Femur (tissue), 1 donor: ENCODE data around the gene LRPAP1.

Experiments
- DNase-seq: peaks from one replicate; pipeline ENCODE4 v3.0.0-alpha.2; 2017

The LRPAP1 gene

DNA sequence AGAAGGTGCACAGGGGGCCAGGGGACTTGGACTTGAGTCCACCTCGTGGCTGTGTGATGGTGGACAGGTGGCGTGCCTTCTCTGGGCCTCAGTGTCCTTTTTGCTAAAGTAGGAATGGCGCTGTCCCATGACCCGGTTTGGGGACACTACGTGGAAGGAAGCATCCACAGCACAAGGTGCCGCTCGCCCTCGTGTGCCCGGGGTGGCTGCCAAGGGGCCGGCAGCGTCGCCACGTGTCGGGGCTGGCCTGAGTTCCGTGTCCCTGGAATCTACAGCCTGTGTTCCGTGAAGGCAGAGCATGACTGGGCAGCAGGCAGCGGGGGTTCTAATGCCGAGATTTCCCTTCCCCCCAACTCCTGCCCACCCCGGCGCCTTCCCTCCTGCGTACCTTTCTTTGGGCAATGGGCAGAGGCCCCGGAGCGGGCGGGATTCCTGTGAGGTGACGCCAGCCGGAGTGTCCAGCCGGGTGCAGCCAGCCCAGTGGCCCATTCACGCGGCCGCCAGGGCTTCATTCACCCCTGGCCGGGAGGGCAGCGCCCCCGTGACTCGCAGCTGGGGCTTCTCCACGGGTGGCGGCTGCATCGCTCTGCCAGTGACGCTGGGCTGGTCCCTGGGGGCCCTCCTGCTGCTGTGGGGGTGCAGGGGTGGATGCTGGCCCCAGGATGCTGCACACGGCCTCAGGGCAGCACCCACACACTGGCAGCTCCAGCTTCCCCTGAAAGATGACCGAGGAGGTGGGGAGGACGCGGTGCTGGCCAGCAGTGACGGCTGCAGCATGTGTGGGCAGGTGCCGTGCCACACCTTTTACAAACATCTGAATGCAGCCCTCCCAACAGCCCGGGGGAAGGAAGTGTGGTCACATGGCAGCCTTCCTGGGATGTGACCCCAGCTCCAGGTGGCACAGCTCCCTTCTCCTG is 47.9 kb downstream of the LRPAP1 start:
- no peak for DNase-seq

DNA sequence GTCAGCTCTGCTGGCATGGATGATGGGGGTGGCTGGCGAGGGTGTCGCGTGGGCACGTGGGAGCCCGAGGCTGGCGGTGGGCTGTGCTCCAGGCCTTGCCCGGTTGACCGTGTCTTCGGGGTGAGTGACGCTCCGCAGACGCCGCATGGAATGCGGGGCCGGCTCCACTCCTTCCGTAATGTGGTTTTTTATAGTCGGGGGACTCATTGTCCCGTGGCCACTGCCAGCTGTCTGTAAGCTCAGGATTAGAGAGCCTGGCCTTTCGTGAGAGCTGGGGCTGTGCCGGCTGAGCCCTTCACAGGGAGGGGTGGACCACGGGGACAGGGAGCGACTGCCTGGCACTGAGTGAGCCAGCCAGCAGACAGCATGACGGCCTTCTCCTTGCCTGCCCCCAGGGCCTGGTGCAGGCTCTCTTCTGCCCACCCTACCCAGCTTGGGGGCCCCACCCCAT is 48.7 kb downstream of the LRPAP1 start:
- peak; percentile 75 for DNase-seq

DNA sequence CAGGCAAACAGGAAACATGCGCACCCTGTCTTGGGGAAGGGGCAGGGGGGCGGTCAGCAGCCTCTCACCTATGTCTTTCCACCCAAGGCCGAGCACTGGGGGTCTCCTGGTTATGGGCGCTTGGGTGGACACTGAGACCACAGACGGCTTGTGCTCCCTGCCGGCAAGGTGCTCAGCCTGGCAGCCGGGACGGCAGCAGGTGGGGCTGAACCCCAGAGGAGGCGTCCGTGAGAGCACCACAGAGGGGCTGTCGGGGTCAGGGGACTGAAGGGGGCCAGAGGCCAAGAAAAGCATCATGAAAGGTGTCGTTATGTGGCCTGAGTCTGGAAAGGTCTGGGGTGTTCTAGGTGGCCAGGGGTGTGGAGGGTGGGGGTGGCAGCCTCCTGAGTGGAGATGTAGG is 49.5 kb downstream of the LRPAP1 start:
- DNase-seq, result no peak

DNA sequence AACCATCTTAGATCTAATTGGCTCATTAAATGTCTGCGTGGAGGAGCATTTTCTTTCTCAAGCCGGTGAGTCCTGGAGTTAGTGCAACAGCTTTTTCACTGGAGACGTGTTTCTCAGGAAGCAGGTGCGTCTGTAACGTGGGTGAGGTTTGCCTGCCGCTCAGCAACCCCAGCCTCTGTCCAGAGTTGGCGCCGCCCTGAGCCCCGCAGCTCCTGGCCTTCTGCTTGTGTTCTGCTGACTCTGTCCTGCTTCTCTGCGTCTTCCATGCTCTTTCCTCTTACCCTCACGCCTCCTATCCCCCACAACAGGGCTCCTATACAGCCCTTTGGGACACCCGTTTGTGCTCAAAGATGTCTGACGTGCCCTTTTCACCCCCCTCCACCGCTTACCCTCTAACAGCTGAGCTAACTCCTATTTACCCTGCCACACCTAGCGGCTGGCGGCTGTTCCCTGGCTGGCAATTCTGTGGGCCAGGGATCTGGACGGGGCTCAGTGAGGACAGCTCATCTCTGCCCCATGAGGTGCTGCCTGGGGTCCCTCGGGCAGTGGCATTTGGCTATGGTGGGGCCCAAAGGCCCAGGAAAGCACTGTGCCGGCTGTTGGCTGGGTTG is 50.3 kb downstream of the LRPAP1 start:
- DNase-seq, result no peak

DNA sequence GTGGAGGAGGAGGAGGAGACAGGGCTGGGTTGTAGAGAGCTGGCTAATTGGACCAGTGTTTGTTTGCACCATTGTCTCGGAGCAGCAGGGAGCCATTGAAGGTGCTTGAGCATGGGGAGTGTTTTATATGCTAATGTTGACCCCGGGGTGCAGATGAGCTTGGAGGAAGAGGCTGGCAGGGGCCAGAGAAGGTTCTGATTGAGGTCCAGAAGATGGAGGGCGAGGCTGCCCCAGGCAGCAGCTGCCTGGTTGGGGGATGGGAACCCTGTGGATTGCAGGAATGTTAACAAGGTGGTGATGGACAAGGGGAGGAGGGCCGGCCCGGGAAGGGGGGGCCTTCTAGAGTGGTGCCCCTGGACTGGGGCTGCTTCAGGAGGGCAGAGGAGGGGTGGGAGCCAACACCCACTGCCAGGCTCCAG is 51.1 kb downstream of the LRPAP1 start:
- no peak for DNase-seq

DNA sequence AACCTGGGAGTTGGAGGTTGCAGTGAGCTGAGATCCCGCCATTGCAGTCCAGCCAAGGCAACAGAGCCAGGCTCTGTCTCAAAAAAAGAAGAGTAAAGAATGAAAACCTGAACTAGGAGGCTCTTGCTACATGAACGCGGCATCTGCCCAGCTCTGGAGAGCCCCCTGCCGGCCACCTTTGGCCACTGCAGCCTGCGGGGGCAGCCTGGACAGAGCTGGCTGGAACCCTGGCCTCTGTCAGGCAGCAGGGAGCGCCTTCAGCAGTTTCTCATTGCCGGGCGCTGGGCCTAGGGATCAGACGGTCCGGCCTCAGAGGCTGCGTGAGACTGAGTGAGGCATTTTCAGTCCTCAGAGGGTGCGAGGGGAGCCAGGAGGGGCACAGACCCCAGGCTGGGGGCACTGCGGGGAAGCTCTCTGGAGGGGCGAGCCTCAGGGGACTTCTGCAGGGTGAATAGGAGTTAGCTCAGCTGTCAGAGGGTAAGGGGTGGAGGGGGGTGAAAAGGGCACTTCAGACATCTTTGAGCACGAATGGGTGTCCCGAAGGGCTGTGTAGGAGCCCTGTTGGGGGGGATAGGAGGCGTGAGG is 51.6 kb downstream of the LRPAP1 start:
- peak; percentile 91 for DNase-seq

DNA sequence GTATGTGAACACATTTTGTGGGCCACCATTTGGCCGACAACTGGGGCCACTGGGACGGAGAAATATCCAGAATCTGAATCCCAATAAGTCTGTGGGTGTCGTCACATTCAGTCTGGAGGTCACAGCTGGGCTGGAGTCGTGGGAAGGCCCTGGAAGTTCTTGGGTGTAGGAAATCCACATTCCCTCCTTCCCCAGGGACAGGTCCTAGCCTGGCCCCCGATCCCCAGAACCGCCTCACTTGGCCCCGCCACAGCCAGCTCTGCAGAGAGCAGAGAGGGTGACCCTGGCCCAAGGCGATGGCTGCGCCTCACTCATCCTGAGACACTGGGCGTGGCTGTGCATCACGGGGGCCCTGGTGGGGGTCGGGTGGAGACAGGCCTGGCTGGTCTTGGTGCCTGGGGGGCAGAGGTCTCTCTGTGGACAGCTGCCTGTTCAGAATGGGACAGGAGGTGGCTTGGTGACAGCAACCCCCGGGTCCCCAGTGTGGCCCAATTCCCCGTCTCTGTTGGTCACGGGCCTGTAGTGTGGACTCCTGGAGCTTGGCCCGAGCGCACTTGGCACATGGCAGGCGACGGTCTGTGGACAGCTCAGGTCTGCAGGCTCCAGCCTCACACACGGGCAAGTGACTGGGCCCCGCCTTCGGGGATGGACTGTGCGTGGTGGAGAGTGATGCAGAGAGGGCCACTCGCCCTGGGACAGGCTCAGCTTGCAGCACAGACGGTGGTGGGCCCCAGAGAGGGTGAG is 52.7 kb downstream of the LRPAP1 start:
- DNase-seq, result no peak

DNA sequence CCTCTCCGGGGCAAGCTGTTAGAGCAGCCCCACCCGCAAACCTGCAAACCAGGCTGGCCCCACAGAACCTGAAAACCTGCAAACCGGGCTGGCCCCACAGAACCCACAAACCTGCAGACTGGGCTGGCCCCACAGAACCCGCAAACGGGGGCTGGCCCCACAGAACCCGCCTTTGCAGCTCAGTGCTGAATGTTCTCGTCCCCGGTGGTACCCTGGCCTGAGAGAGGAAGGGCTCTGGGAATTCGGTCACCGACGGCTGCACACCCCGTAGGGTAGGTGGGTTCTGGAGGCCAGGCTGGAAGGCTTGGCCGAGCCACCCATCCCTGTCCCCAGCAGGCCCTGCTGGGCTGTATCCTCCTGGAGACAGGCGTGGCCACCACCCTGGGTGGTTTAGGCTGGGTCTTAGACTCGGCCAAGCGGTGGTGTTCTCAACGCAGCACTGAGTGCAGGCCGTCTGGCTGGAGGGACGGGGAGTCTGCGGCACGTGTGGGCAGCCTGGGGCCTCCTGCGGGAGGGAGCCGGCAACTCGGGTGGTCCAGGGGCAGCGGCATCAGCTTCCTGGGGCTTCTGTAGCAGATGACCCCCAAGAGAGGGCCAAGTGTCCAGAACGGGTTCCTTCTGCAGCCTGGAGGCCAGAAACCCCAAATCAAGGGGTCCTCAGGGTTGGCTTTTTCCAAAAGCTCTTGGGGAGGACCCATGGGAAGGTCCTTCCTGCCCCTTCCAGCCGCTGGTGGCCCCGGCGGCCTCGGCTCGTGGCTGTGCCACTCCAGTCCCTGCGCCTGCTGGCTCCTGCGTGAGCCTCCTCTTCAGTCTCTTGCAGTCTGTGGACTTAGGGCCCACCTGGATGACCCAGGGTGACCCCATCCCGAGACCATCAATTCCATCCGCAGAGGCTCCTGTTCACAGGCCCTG is 53.5 kb downstream of the LRPAP1 start:
- no peak for DNase-seq

DNA sequence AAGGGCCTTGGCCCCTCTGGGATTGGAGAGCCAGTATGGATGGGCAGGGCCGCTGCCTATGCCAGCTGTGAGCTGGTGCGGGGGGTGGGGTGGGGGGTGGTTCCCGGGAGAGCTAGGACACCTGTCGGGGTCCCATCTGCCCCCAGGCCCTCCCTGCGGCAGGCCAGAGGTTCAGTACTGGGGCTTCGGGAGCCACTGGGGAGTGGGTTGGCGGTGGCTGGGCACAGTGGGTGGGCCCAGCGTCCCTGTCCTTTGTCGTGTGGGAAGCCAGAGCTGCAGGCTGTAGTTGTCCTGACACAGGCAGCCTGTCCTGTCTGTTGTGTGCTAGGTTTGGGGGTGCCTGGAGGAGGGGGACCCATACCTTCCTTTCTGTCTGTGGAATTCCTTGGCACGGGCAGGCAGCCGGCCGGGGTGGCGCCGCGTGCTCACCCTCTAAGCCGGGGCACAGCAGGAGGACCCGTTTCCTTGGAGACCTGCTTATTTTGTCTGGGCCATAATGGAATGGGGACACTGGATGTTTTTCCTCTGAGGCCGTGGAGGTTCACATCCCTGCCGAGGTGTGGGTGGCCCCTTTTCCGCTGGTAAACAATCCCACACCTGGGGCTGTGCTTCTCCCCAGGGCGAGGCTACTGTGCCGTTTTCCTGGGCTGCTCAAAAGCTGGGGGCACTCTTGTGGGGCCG is 54.3 kb downstream of the LRPAP1 start:
- DNase-seq, result no peak

DNA sequence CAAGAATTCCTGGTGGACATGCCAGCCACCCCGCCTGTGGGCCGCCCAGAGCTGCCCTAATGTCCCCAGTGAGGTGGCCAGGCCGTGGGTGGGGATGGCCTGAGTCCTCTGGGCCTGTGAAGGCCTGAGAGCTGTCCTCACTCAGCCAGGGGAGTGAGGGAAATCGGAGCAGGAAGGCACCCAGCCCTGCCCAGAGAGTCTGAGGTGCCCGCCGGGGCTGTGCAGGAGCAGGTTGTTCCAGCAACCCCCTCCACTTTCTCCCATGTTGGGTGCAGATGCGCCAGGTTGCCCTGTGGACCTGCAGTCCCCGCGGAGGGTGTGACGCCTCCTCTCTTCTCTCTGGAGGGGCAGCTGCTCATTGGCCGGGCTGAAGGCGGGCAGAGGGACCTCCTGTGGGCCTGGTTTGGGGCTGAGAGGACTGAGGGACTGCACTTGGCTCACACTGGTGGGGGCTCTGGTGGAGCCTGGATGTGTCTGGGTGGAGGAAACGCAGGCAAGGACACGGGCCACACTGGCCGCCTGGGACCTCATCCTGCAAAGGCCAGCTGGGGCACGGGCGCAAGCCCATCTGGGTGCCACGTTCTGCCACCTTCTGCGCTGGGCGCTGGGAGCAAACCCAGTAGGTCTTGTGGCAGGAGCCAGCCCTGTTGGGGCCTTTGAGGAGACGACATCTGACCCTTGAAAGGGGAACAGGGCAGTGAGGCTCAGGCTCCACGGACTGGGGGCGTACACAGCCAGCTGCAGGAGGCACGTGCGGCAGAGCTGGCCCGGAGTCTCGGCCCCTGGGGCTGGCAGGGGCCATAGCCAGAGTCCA is 55.1 kb downstream of the LRPAP1 start:
- no peak for DNase-seq

DNA sequence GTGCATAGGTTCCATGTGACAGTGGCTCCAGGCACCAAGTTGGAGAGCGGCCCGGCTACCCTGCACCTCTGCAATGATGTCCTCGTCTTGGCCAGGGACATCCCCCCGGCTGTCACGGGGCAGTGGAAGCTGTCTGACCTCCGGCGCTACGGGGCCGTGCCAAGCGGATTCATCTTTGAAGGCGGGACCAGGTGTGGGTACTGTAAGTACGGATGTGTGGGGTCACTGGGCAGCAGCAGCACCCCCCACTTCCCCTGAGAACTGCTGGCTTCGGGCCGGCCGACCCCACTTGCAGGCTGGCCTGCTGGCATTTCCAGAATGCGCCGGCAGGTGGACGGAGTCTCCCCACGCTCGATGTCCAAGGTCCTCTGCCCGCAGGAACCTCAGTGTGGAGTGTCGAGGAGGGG is 55.9 kb downstream of the LRPAP1 start:
- no peak for DNase-seq

DNA sequence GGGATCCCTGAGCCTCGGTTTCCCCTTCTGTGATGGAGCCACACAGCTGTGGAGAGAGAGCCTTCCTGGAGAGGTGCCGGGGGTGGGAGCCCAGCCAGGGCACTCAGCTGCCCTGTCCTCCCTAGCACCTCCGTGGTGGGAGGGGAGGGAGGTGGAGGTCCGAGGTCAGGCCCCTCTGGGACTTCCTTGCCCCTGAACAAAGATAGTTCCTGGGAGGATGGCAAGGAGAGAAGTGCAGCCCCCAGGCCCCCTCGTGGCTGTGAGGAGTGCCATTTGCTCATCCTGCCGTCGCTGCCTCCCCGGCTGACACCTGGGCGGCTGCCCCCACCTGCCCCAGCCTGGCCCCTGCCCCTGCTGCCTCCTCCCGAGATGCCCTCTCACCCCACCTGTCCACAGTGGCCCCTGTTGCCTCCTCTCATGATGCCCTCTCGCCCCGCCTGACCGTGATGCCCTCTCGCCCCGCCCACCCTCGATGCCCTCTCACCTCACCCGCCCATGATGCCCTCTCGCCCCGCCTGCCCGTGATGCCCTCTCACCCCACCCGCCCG is 56.4 kb downstream of the LRPAP1 start:
- no peak for DNase-seq

DNA sequence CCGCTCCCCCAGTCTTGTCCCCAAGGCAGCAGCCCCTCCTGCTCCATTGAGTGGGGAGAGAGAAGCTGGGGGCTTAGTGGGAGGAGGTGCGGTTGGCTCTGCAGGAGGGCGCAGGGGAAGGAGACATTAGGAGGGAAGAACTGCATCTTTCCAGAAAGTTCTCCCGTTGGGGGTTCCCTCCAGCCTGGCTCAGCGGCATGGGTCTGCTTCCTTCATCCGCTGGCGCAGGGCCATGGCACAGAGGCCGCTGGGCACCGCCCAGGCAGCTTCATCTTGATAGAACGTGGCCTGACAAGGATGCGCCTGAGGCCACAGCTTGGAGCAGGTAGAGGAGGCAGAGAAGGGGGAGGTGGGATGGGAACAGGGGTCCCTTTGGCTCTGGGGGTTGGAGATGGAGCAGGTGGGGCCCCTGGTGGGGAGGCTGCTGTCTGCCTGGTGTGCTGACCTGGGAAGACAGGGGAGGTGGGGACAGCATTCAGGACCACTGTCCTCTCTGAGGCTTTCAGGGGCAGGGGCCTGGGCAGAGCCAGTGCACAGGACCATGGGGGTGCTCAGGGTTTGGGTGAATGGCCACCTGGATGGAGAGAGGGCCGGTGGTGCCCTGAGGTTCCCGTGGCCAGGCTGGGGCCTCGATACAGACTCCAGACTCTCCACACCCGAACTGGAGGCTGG is 57.0 kb downstream of the LRPAP1 start:
- DNase-seq, result no peak

DNA sequence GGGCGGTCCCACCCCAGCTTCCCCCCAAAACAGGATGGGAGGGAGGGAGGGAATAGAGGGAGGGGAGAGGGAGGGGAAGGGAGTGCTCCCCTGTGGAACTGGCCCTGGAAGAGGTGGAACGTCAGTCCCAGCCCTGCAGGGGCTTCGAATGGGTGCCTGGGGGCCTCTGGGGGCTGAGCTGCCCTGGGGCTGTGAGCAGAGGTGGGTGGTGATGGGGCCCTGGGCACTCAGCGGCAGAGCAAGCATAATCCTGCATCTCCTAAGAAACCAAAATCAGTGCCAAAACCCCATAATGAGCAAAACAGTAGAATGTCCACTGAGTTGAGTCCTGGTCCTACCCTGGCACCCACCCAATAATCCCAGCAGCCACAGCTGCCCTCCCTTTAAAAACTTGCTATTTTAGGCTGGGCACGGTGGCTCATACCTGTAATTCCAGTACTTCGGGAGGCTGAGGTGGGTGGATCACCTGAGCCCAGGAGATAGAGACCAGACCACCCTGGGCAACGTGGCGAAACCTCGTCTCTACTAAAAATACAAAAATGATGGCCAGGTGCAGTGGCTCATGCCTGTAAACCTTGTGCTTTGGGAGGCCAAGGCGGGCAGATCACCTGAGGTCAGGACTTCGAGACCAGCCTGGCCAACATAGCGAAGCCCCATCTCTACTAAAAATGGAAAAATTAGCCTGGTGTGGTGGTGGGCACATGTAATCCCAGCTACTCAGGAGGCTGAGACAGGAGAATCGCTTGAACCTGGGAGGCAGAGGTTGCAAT is 58.0 kb downstream of the LRPAP1 start:
- no peak for DNase-seq

DNA sequence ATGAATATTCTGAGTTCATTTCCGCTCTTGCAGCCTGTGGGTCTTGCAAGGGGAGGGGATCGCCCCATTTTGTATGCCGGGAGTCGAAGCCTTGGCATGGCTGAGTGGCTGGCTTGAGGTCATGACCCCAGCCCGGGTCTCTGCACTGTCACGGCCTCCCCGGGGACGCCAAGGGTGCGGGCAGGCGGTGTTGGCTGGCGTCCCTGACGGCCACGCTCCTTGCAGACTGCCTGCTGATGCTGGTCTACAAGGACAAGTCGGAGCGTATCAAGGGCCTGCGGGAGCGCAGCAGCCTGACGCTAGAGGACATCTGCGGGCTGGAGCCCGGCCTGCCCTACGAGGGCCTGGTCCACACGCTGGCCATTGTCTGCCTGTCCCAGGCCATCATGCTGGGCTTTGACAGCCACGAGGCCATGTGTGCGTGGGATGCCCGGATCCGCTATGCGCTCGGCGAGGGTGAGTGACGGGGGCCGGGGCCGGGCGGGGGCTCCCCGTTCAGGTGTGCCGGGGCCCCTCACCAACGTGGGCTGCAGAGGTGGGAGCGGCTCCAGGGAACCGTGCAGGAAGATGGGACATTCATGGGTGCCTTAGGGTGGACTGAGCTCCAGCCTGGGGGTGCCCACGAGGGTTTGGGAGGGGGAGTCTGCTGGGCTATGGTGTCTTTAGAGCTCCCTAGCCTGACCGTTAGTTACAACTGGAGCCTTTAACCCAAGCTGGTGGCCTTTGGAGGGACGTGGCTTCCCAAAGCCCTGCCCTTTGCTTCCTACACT is 58.9 kb downstream of the LRPAP1 start:
- DNase-seq, result no peak

DNA sequence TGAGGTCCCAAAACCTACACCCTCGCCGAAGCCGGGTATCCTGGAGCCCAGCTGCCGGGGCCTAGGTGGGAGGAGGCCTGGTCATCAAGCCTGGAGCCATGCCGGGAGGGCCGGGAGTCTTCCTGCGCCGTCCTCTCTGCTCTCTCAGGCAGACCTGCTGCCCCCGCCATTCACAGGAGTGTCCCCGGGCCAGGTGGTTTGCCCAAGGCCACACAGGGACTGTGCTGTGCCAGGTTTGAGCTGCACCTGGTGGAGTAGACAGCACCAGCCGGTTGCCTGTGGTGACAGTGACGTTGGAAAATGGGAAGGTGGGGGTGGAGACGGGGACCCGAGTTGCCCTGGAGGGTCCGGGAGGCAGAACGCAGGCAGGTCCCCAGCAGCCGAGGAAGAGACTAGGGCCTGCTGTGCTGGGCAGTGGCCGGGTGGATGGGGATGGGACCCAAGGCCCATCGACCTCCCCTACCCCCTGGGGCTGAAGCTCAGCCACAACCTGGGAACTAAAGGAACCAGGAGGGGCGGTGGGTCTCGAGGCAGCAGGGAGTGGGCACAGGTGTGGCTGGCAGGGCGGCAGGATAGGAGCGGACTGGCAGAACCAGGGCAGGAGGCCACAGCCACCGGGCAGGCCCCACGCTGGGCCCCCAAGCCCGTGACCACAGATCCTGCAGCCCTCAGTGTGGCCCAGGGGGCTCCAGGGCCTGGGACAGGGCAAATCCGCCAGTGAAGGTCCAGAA is 59.6 kb downstream of the LRPAP1 start:
- no peak for DNase-seq

DNA sequence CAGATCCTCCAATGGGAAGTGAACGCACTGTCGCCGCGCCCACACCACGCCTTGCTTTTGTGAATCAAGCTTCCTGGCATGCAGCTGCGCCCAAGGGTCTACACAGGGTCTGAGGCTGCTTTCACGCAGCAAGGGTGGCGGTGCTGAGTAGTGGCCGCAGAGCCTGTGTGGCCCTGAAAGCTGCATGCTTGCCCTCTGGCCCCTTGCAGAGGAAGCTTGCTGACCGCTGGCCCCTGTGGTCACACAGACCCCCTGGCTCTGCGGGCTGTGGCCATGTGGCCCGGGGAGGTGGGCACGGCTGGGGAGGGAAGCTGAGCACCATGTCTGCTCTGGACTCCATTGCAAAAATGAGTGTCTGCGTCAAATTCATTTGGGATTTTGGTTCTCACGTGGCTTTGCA is 60.3 kb downstream of the LRPAP1 start:
- no peak for DNase-seq
